H9 (cell line): ENCODE measurements around the gene ITGA7. TPM values are rescaled to one million over a fixed set of nuclear protein-coding genes. Genes with fewer than 3 reads are reported as not detected.

Source experiments
- DNase-seq: peaks from one replicate; pipeline ENCODE4 v3.0.0-alpha.2; 2017
- H2AFZ ChIP-seq: one replicate; pipeline ENCODE4 v1.6.1; 2013; ENCODE audit warnings: mild to moderate bottlenecking, low read length, control low read depth, moderate library complexity
- H2AK5ac ChIP-seq: 2 replicates; pipeline ENCODE4 v1.6.1; 2013; ENCODE audit warnings: low read length, control low read depth, mixed read lengths; ENCODE audit not compliant: insufficient read length
- H2BK120ac ChIP-seq: one replicate; pipeline ENCODE4 v1.6.1; 2013; ENCODE audit warnings: low read depth, mild to moderate bottlenecking, low read length, control low read depth, inconsistent platforms; ENCODE audit not compliant: poor library complexity, severe bottlenecking
- H2BK12ac ChIP-seq: 2 replicates; pipeline ENCODE4 v1.6.1; 2013; ENCODE audit warnings: low read length, control low read depth, mixed read lengths, low read depth; ENCODE audit not compliant: insufficient read length
- H2BK15ac ChIP-seq: 2 replicates; pipeline ENCODE4 v1.6.1; 2013; ENCODE audit warnings: low read depth, low read length, control low read depth
- H2BK20ac ChIP-seq: one replicate; pipeline ENCODE4 v1.6.1; 2013; ENCODE audit warnings: low read depth, mild to moderate bottlenecking, low read length, control low read depth, inconsistent platforms; ENCODE audit not compliant: poor library complexity, severe bottlenecking
- H2BK5ac ChIP-seq: 2 replicates; pipeline ENCODE4 v1.6.1; 2013; ENCODE audit warnings: low read length, control low read depth, mixed read lengths; ENCODE audit not compliant: insufficient read length
- H3K14ac ChIP-seq: 2 replicates; pipeline ENCODE4 v1.6.1; 2013; ENCODE audit warnings: low read length, control low read depth; ENCODE audit not compliant: insufficient read depth
- H3K18ac ChIP-seq: 2 replicates; pipeline ENCODE4 v1.6.1; 2013; ENCODE audit warnings: low read depth, mild to moderate bottlenecking, mixed read lengths, low read length, control low read depth; ENCODE audit not compliant: insufficient read length
- H3K23ac ChIP-seq: 2 replicates; pipeline ENCODE4 v1.6.1; 2013; ENCODE audit warnings: low read length, control low read depth, mixed read lengths, low read depth; ENCODE audit not compliant: insufficient read length
- H3K23me2 ChIP-seq: 2 replicates; pipeline ENCODE4 v1.6.1; 2013; ENCODE audit warnings: low read depth, mild to moderate bottlenecking, mixed read lengths, low read length, control low read depth; ENCODE audit not compliant: insufficient read length, poor library complexity, severe bottlenecking
- H3K27ac ChIP-seq: 2 replicates; pipeline ENCODE4 v1.5.1; 2013; ENCODE audit warnings: low read length, control low read depth, mixed read lengths, low read depth; ENCODE audit not compliant: insufficient read length
- H3K27me3 ChIP-seq: 2 replicates; pipeline ENCODE4 v1.6.1; 2013; ENCODE audit warnings: low read length, control low read depth, inconsistent platforms; ENCODE audit not compliant: insufficient read depth
- H3K4ac ChIP-seq: 2 replicates; pipeline ENCODE4 v1.6.1; 2013; ENCODE audit warnings: low read depth, mild to moderate bottlenecking, control low read depth, inconsistent platforms, low read length, moderate library complexity
- H3K4me1 ChIP-seq: 2 replicates; pipeline ENCODE4 v1.6.1; 2013; ENCODE audit warnings: low read length, control low read depth, inconsistent platforms; ENCODE audit not compliant: insufficient read depth
- H3K4me2 ChIP-seq: 2 replicates; pipeline ENCODE4 v1.6.1; 2013; ENCODE audit warnings: low read length, control low read depth, mixed read lengths; ENCODE audit not compliant: insufficient read length, insufficient read depth
- H3K56ac ChIP-seq: 2 replicates; pipeline ENCODE4 v1.6.1; 2013; ENCODE audit warnings: low read depth, mild to moderate bottlenecking, mixed read lengths, low read length, control low read depth; ENCODE audit not compliant: insufficient read length
- H3K79me1 ChIP-seq: 2 replicates; pipeline ENCODE4 v1.6.1; 2013; ENCODE audit warnings: low read depth, mild to moderate bottlenecking, moderate library complexity, low read length, control low read depth, inconsistent platforms; ENCODE audit not compliant: insufficient read depth, poor library complexity, severe bottlenecking
- H3K79me2 ChIP-seq: 2 replicates; pipeline ENCODE4 v1.6.1; 2013; ENCODE audit warnings: low read length, control low read depth, inconsistent platforms; ENCODE audit not compliant: insufficient read depth
- H3K9ac ChIP-seq: 2 replicates; pipeline ENCODE4 v1.6.1; 2013; ENCODE audit warnings: low read length, control low read depth, mixed read lengths; ENCODE audit not compliant: insufficient read length; ENCODE audit errors: extremely low read depth
- H3K9me3 ChIP-seq: one replicate; pipeline ENCODE4 v1.6.1; 2013; ENCODE audit warnings: low read depth, low read length, inconsistent platforms; ENCODE audit not compliant: control insufficient read depth
- H3T11ph ChIP-seq: one replicate; pipeline ENCODE4 v1.6.1; 2013; ENCODE audit warnings: mild to moderate bottlenecking, low read length, control low read depth, inconsistent platforms
- H4K20me1 ChIP-seq: one replicate; pipeline ENCODE4 v1.6.1; 2013; ENCODE audit not compliant: control insufficient read depth, insufficient read length, insufficient read depth
- H4K5ac ChIP-seq: 2 replicates; pipeline ENCODE4 v1.6.1; 2013; ENCODE audit warnings: low read depth, mild to moderate bottlenecking, mixed read lengths, low read length, control low read depth; ENCODE audit not compliant: insufficient read length
- H4K8ac ChIP-seq: replicated peaks from 2 replicates; pipeline ENCODE4 v1.6.1; 2013; ENCODE audit warnings: low read length, control low read depth, mixed read lengths, low read depth; ENCODE audit not compliant: insufficient read length
- H4K91ac ChIP-seq: 2 replicates; pipeline ENCODE4 v1.6.1; 2013; ENCODE audit warnings: low read depth, mild to moderate bottlenecking, moderate library complexity, mixed read lengths, low read length, control low read depth; ENCODE audit not compliant: insufficient read length
- H3K27ac Mint-ChIP-seq, 3 experiments: 2 replicates in 2 of 3; 3 replicates in 1 of 3; pipeline ENCODE4 v1.8.0; 2020 to 2021; ENCODE audit warnings: mixed read lengths in 3 of 3, mild to moderate bottlenecking in 1 of 3, moderate library complexity in 1 of 3
- H3K27me3 Mint-ChIP-seq: 2 replicates; pipeline ENCODE4 v1.8.0; 2021; ENCODE audit warnings: low read depth, mild to moderate bottlenecking, moderate library complexity, mixed read lengths
- H3K36me3 Mint-ChIP-seq, 3 experiments: 2 replicates in 2 of 3; 3 replicates in 1 of 3; pipeline ENCODE4 v1.8.0; 2020 to 2021; ENCODE audit warnings: low read depth in 3 of 3, mixed read lengths in 3 of 3; ENCODE audit not compliant: insufficient read depth in 1 of 3
- H3K4me1 Mint-ChIP-seq, 2 experiments: 2 replicates each; pipeline ENCODE4 v1.8.0; 2020; ENCODE audit warnings: mixed read lengths in 2 of 2
- H3K4me3 Mint-ChIP-seq, 2 experiments: 2 replicates in 1 of 2; 3 replicates in 1 of 2; pipeline ENCODE4 v1.8.0; 2020 to 2021; ENCODE audit warnings: mild to moderate bottlenecking in 2 of 2, mixed read lengths in 2 of 2, moderate library complexity in 1 of 2
- H3K9me3 Mint-ChIP-seq, 2 experiments: 2 replicates in 1 of 2; 3 replicates in 1 of 2; pipeline ENCODE4 v1.8.0; 2020; ENCODE audit warnings: mild to moderate bottlenecking in 2 of 2, mixed read lengths in 2 of 2, moderate library complexity in 1 of 2
- WGBS: extraction: QIAGEN DNeasy Blood & Tissue Kit; methylation state at CpG from one replicate; pipeline ENCODE4 v1.1.7; 2013; ENCODE audit warnings: missing lambda C conversion rate, low lambda C conversion rate, mixed read lengths; ENCODE audit not compliant: insufficient read length; ENCODE audit errors: extremely low coverage; 5-methylcytosine and 5-hydroxymethylcytosine counted together
- total RNA-seq: library from RNA; stranded (reverse); gene quantifications from 2 replicates; pipeline ENCODE4 v1.2.1, GENCODE V29; 2021
- TF ChIP-seq, protein P1 (sequence below): fragments of 200-600 bp; sonication (generic); conservative IDR thresholded peaks from 3 replicates; pipeline ENCODE4 v1.8.0; 2021; ENCODE audit warnings: antibody characterized with exemption, mild to moderate bottlenecking

Gene ITGA7
- total RNA-seq, 1 experiment from 2014 or later, result 119 TPM

DNA sequence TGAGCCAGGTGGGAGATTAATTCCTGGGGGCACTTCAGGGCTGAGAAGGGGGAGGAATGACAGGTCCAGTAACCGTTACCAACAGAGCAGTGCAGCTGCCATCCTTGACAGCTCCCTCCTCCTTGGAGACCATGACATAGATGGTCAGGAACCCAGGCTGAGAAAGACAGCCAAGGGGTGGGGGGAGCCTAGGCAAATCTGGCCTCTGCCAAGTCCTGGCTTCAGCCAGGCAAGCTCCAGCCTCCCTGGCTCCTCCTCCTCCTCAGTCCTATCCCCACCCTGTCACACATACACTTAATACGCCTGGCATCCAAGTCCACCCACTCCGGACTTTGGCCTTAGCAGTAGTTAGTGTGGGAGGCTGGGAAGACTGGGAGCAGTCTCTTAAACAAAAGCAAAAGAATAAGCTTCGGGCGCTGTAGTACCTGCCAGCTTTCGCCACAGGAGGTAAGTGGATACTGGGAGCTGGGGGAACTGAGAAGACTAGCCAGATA, 12.4 kb upstream of the ITGA7 start, which contains the start of gene RDH5:
RDH5 (plus strand) TSS at position 323 of the 494 bp plus-strand sequence. CDS start 792 bp downstream, outside the sequence.
- H2BK5ac ChIP-seq, result no peak within 1 kb of the TSS
- no peak within 1 kb of the TSS for H3T11ph ChIP-seq
- DNase-seq, result no peak
- no peaks in the 10 kb centered on the region for H3K27me3 ChIP-seq
- H3K23me2 ChIP-seq, result peaks cover 9% of the 10 kb centered on the region
- TF ChIP-seq, protein P1, sequence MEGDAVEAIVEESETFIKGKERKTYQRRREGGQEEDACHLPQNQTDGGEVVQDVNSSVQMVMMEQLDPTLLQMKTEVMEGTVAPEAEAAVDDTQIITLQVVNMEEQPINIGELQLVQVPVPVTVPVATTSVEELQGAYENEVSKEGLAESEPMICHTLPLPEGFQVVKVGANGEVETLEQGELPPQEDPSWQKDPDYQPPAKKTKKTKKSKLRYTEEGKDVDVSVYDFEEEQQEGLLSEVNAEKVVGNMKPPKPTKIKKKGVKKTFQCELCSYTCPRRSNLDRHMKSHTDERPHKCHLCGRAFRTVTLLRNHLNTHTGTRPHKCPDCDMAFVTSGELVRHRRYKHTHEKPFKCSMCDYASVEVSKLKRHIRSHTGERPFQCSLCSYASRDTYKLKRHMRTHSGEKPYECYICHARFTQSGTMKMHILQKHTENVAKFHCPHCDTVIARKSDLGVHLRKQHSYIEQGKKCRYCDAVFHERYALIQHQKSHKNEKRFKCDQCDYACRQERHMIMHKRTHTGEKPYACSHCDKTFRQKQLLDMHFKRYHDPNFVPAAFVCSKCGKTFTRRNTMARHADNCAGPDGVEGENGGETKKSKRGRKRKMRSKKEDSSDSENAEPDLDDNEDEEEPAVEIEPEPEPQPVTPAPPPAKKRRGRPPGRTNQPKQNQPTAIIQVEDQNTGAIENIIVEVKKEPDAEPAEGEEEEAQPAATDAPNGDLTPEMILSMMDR, result no peak
- H3K79me2 ChIP-seq, result no peaks in the 10 kb centered on the region
- H3K18ac ChIP-seq, result no peak within 1 kb of the TSS
- Mint-ChIP-seq H3K4me1 (peaks cover 44 to 46% of the 10 kb centered on the region in 2 experiments), H3K9me3 (peaks cover 0 to 3% of the 10 kb centered on the region in 2 experiments; a peak in 3 of 5 replicates), H3K4me3 (no peak within 1 kb of the TSS), H3K36me3 (peaks cover 3 to 30% (median 21%) of the 10 kb centered on the region in 3 experiments; a peak in 6 of 7 replicates), H3K27me3 (peaks cover 4% of the 10 kb centered on the region), H3K27ac (peak within 1 kb of the TSS in 2 of 3 experiments; percentile 68 to 75; a peak in 3 of 7 replicates)
- no peak within 1 kb of the TSS for H3K23ac ChIP-seq
- H3K9me3 ChIP-seq, result no peaks in the 10 kb centered on the region
- no peak within 1 kb of the TSS for H3K14ac ChIP-seq
- no peak within 1 kb of the TSS for H4K8ac ChIP-seq
- no peak within 1 kb of the TSS for H3K9ac ChIP-seq
- H3K4me2 ChIP-seq, result no peak within 1 kb of the TSS
- no peak within 1 kb of the TSS for H3K4ac ChIP-seq
- no CpG with 5 or more reads among the region's 6 CpGs for WGBS
- no peaks in the 10 kb centered on the region for H3K79me1 ChIP-seq
- peaks cover 13% of the 10 kb centered on the region; the same call in 1 of the 2 replicates for H3K4me1 ChIP-seq
- no peak within 1 kb of the TSS for H3K56ac ChIP-seq
- H2BK12ac ChIP-seq, result no peak within 1 kb of the TSS
- no peak within 1 kb of the TSS for H2AK5ac ChIP-seq
- no peak within 1 kb of the TSS for H2BK20ac ChIP-seq
- no peak within 1 kb of the TSS for H4K5ac ChIP-seq
- H4K20me1 ChIP-seq, result no peaks in the 10 kb centered on the region
- no peak within 1 kb of the TSS for H2AFZ ChIP-seq
- no peak within 1 kb of the TSS for H2BK120ac ChIP-seq
- H3K27ac ChIP-seq, result no peak within 1 kb of the TSS
- no peak within 1 kb of the TSS for H2BK15ac ChIP-seq
- no peak within 1 kb of the TSS for H4K91ac ChIP-seq
